CD8-positive, alpha-beta memory T cell (primary cell): Measurements from ENCODE around the gene RAD51AP1. TPM values are rescaled to one million over a fixed set of nuclear protein-coding genes. Genes with fewer than 3 reads are reported as not detected.

Source experiments
- CTCF ChIA-PET: fragments of 350-600 bp; sonication (Branson Sonifier 250); formaldehyde crosslinking; loops from one replicate; lab custom pipeline; 2021; ENCODE audit warnings: antibody characterized with exemption; lab: Charles Lee
- POLR2A ChIA-PET: fragments of 350-600 bp; sonication (Branson Sonifier 250); formaldehyde crosslinking; loops from one replicate; lab custom pipeline; 2021; ENCODE audit warnings: antibody characterized with exemption; lab: Charles Lee
- DNase-seq, 5 donors: peaks; one replicate each; pipeline versions ENCODE4 v3.0.0 to v3.0.0-alpha.2; 2020 to 2022; ENCODE audit warnings: mixed read lengths in 1 of 5
- H3K27ac ChIP-seq: one replicate; pipeline ENCODE4 v1.7.0; 2013; ENCODE audit warnings: low read depth, mild to moderate bottlenecking, low read length, moderate library complexity
- H3K27me3 ChIP-seq: 2 replicates; pipeline ENCODE4 v1.7.0; 2013; ENCODE audit warnings: low read length, mild to moderate bottlenecking; ENCODE audit not compliant: insufficient read depth, poor library complexity, severe bottlenecking
- H3K36me3 ChIP-seq: 2 replicates; pipeline ENCODE4 v1.7.0; 2013; ENCODE audit warnings: mild to moderate bottlenecking, low read length, moderate library complexity; ENCODE audit not compliant: insufficient read depth
- H3K4me1 ChIP-seq: 2 replicates; pipeline ENCODE4 v1.7.0; 2013; ENCODE audit warnings: mild to moderate bottlenecking, low read length, moderate library complexity; ENCODE audit not compliant: insufficient read depth
- H3K4me3 ChIP-seq: 2 replicates; pipeline ENCODE4 v1.7.0; 2013; ENCODE audit warnings: mild to moderate bottlenecking, low read length
- H3K9me3 ChIP-seq: 2 replicates; pipeline ENCODE4 v1.7.0; 2013; ENCODE audit warnings: mild to moderate bottlenecking, low read length
- H3K27ac Mint-ChIP-seq, 8 donors: one replicate each; pipeline ENCODE4 v1.8.0; 2020 to 2021; ENCODE audit warnings: mixed read lengths in 8 of 8, mild to moderate bottlenecking in 6 of 8, inconsistent platforms in 3 of 8, moderate library complexity in 3 of 8
- H3K27me3 Mint-ChIP-seq, 2 donors: one replicate each; pipeline ENCODE4 v1.8.0; 2020 to 2021; ENCODE audit warnings: mixed read lengths in 2 of 2, mild to moderate bottlenecking in 1 of 2, moderate library complexity in 1 of 2
- H3K36me3 Mint-ChIP-seq, 3 donors: one replicate each; pipeline ENCODE4 v1.8.0; 2020 to 2021; ENCODE audit warnings: mixed read lengths in 3 of 3, inconsistent platforms in 1 of 3, mild to moderate bottlenecking in 1 of 3
- H3K4me1 Mint-ChIP-seq, 3 donors: one replicate each; pipeline ENCODE4 v1.8.0; 2020 to 2021; ENCODE audit warnings: mixed read lengths in 3 of 3, inconsistent platforms in 1 of 3, mild to moderate bottlenecking in 1 of 3
- H3K4me3 Mint-ChIP-seq, 7 donors: one replicate each; pipeline ENCODE4 v1.8.0; 2020 to 2021; ENCODE audit warnings: mixed read lengths in 7 of 7, mild to moderate bottlenecking in 6 of 7, moderate library complexity in 4 of 7, inconsistent platforms in 2 of 7
- H3K9me3 Mint-ChIP-seq, 5 donors: one replicate each; pipeline ENCODE4 v1.8.0; 2020 to 2022; ENCODE audit warnings: mixed read lengths in 5 of 5, mild to moderate bottlenecking in 3 of 5, moderate library complexity in 2 of 5, inconsistent platforms in 1 of 5
- polyA plus RNA-seq: library from polyadenylated mRNA; unstranded; fragments of 300-500 nt; fragmentation: Illumina TruSeq; gene quantifications from one replicate; pipeline ENCODE4 v1.2.3, GENCODE V29; 2021
- total RNA-seq, 2 experiments: library from RNA; stranded (reverse); gene quantifications; one replicate each; pipeline ENCODE4 v1.2.3, GENCODE V29; 2021

The RAD51AP1 gene
- total and polyA plus RNA-seq, 3 experiments from 2014 or later = 1.6 to 29.5 (median 28.4) TPM

- ChIA-PET POLR2A (no interaction called here), CTCF (no interaction called here)
- Mint-ChIP-seq H3K4me1 (no peaks in the 10 kb centered on the region), H3K27me3 (peaks cover 0 to 3% of the 10 kb centered on the region in 2 donors), H3K36me3 (no peaks in the 10 kb centered on the region), H3K27ac (no peak overlapping the region), H3K9me3 (no peaks in the 10 kb centered on the region), H3K4me3 (no peak overlapping the region)
- Histone ChIP-seq H3K27me3 (no peaks in the 10 kb centered on the region), H3K9me3 (no peaks in the 10 kb centered on the region), H3K4me1 (no peaks in the 10 kb centered on the region), H3K36me3 (no peaks in the 10 kb centered on the region), H3K4me3 (no peak overlapping the region), H3K27ac (no peak overlapping the region)
- no peak for DNase-seq
These were observed 27.8 kb downstream of the RAD51AP1 start for GRCh38 chr12:4566474-4566873.

GRCh38 chr12:4567073-4567881, 28.6 kb downstream of the RAD51AP1 start:
- Histone ChIP-seq H3K4me3 (no peak overlapping the region), H3K27ac (no peak overlapping the region), H3K4me1 (no peaks in the 10 kb centered on the region), H3K9me3 (no peaks in the 10 kb centered on the region), H3K36me3 (no peaks in the 10 kb centered on the region), H3K27me3 (no peaks in the 10 kb centered on the region)
- no peak for DNase-seq
- H3K27me3 Mint-ChIP-seq = peaks cover 0 to 3% of the 10 kb centered on the region in 2 donors
- no peak overlapping the region for H3K27ac Mint-ChIP-seq
- H3K9me3 Mint-ChIP-seq = no peaks in the 10 kb centered on the region
- no peaks in the 10 kb centered on the region for H3K36me3 Mint-ChIP-seq
- no peak overlapping the region for H3K4me3 Mint-ChIP-seq
- CTCF ChIA-PET = no interaction called here
- H3K4me1 Mint-ChIP-seq = no peaks in the 10 kb centered on the region
- POLR2A ChIA-PET = no interaction called here

GRCh38 chr12:4569261-4569660, 30.6 kb downstream of the RAD51AP1 start:
- Histone ChIP-seq H3K4me1 (no peaks in the 10 kb centered on the region), H3K4me3 (no peak overlapping the region), H3K27me3 (no peaks in the 10 kb centered on the region), H3K9me3 (no peaks in the 10 kb centered on the region), H3K36me3 (no peaks in the 10 kb centered on the region), H3K27ac (no peak overlapping the region)
- Mint-ChIP-seq H3K9me3 (no peaks in the 10 kb centered on the region), H3K4me3 (no peak overlapping the region), H3K36me3 (no peaks in the 10 kb centered on the region), H3K27ac (no peak overlapping the region), H3K27me3 (peaks cover 0 to 3% of the 10 kb centered on the region in 2 donors), H3K4me1 (no peaks in the 10 kb centered on the region)
- no peak for DNase-seq
- ChIA-PET CTCF (no interaction called here), POLR2A (no interaction called here)

DNA sequence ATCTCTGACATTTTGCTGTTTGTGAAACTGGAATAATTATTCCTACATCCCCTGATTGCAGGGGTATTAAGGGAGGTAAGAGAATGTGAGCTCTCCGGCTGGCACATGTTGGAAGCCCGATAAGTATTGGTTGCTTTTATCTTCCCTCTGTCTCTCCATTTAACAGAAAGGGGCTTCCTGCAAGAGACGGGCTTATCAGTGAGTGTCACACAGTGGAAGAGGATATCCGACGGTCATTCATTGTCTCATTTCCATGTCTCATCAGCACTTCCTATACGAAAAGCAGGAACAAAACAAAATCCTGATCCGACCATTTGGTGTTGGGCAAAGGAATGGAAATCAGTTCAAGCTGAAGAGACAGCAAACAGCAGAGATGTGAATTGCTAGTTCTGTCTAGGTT, 34.0 kb downstream of the RAD51AP1 start:
- DNase-seq = no peak
- H3K27me3 Mint-ChIP-seq = peaks cover 0 to 4% of the 10 kb centered on the region in 2 donors
- CTCF ChIA-PET = no interaction called here

DNA sequence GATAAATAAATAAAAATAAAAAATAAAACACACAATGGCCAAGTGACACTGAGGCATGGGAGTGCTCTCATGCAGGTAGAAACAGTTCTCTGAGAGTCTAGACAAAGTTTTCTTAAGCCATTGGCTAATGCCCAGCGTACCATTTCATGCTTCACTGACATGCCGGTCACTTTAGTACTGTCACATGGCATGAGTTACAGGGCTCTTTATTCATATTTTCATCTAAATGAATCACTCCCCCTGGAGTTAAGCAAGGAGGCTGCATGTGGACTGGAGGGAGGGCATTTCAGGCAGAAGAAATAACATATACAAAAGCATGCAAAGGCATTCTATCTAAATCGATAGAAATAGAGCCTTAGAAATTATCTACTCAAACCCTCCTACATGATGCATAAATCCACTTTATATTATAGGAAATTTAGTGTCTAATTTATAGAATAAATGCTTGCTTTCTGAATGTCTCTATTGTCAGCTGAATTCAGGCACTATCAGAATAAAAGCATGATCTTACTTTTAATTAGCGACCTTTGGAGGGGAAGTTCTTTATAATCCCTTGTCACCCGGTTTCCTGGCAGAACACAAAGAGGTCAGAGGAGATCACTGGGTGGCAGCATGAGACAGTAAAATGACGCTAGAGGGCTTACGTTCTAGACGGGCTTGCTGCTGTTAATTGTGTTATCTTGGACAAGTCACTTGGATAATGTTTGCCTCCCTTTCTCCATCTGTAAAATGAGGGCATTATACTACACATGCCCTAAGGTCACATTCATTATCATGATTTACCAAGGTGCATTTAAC, 40.8 kb downstream of the RAD51AP1 start:
- POLR2A ChIA-PET = interaction anchor here (0.6 kb wide), 1 partner anchor 22 kb away, joined by 4 read pairs; no protein-coding TSS in a partner anchor
- Mint-ChIP-seq H3K27me3 (peaks cover 8 to 21% of the 10 kb centered on the region in 2 donors), H3K4me1 (no peaks in the 10 kb centered on the region), H3K27ac (no peak overlapping the region), H3K36me3 (no peaks in the 10 kb centered on the region), H3K4me3 (no peak overlapping the region), H3K9me3 (no peaks in the 10 kb centered on the region)
- Histone ChIP-seq H3K9me3 (no peaks in the 10 kb centered on the region), H3K36me3 (no peaks in the 10 kb centered on the region), H3K4me1 (no peaks in the 10 kb centered on the region), H3K27me3 (no peaks in the 10 kb centered on the region), H3K27ac (no peak overlapping the region), H3K4me3 (no peak overlapping the region)
- CTCF ChIA-PET = no interaction called here
- DNase-seq = no peak

More for the DNA sequence above, 34.0 kb downstream of the RAD51AP1 start:
- Histone ChIP-seq H3K4me1 (no peaks in the 10 kb centered on the region), H3K27me3 (no peaks in the 10 kb centered on the region), H3K36me3 (no peaks in the 10 kb centered on the region), H3K4me3 (no peak overlapping the region), H3K9me3 (no peaks in the 10 kb centered on the region), H3K27ac (no peak overlapping the region)
- Mint-ChIP-seq H3K27ac (no peak overlapping the region), H3K36me3 (no peaks in the 10 kb centered on the region), H3K9me3 (no peaks in the 10 kb centered on the region), H3K4me1 (no peaks in the 10 kb centered on the region), H3K4me3 (no peak overlapping the region)
- POLR2A ChIA-PET = no interaction called here

DNA sequence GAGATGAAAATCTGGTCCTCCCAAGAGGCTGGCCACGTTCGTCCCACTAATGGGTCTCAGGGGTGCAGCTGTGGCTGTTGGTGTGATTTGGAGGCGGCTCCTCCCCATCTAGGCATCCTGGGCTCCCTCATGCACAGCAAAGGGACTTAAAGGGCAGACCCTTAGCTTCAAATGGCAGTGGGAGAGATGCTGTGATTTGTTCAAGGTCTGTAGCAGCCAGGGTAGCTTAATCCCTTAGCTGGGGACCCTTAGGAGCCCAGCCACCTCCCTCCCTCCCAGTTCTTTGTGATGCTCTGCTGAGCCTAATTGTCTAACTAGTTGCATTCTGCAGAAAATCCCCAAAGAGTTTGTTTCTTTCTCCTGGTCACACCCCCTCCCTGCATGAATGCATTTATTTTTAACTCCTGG, 41.6 kb downstream of the RAD51AP1 start:
- Histone ChIP-seq H3K9me3 (no peaks in the 10 kb centered on the region), H3K4me1 (no peaks in the 10 kb centered on the region), H3K4me3 (no peak overlapping the region), H3K27me3 (no peaks in the 10 kb centered on the region), H3K27ac (no peak overlapping the region), H3K36me3 (no peaks in the 10 kb centered on the region)
- Mint-ChIP-seq H3K27me3 (peaks cover 10 to 25% of the 10 kb centered on the region in 2 donors), H3K27ac (peak overlapping the region in 1 of 8 donors; percentile 45), H3K4me1 (no peaks in the 10 kb centered on the region), H3K4me3 (no peak overlapping the region), H3K9me3 (no peaks in the 10 kb centered on the region), H3K36me3 (no peaks in the 10 kb centered on the region)
- no peak for DNase-seq
- POLR2A ChIA-PET = no interaction called here
- CTCF ChIA-PET = no interaction called here

- H3K27me3 Mint-ChIP-seq = peaks cover 13 to 30% of the 10 kb centered on the region in 2 donors
- ChIA-PET POLR2A (no interaction called here), CTCF (no interaction called here)
- H3K4me1 ChIP-seq = no peaks in the 10 kb centered on the region
- H3K4me3 Mint-ChIP-seq = no peak overlapping the region
- H3K4me3 ChIP-seq = no peak overlapping the region
- H3K27me3 ChIP-seq = no peaks in the 10 kb centered on the region
- no peaks in the 10 kb centered on the region for H3K9me3 Mint-ChIP-seq
- H3K27ac ChIP-seq = no peak overlapping the region
- H3K4me1 Mint-ChIP-seq = no peaks in the 10 kb centered on the region
- H3K27ac Mint-ChIP-seq = no peak overlapping the region
- no peaks in the 10 kb centered on the region for H3K36me3 Mint-ChIP-seq
- H3K36me3 ChIP-seq = no peaks in the 10 kb centered on the region
- DNase-seq = no peak
- H3K9me3 ChIP-seq = no peaks in the 10 kb centered on the region
These were observed 45.6 kb downstream of the RAD51AP1 start for GRCh38 chr12:4584281-4584680.

DNA sequence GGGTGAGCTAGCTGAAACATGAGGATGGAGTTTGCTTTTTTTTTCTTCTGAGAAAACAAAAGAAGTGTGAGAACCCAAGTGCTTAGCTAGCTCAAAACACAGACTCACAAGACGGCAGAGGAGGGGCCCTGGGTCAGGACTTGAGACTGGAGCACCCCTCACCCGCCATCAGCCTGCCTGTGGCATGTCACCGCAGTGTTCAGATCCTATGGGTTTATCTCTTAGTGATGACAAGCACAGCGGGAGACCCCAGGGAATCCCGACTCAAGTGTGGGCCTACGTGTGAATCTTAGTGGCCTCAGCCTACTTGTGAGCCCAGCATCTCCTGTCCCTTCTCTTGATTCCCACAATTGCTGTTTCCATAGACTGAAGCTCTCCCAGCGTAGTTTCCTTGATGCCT, 46.2 kb downstream of the RAD51AP1 start:
- H3K4me3 ChIP-seq = no peak overlapping the region
- no peaks in the 10 kb centered on the region for H3K36me3 ChIP-seq
- Mint-ChIP-seq H3K9me3 (no peaks in the 10 kb centered on the region), H3K27ac (no peak overlapping the region), H3K36me3 (peaks cover 0 to 3% (median 0%) of the 10 kb centered on the region in 3 donors), H3K4me1 (no peaks in the 10 kb centered on the region), H3K4me3 (no peak overlapping the region), H3K27me3 (peaks cover 10 to 30% of the 10 kb centered on the region in 2 donors)
- H3K27me3 ChIP-seq = no peaks in the 10 kb centered on the region
- no peak for DNase-seq
- H3K27ac ChIP-seq = no peak overlapping the region
- CTCF ChIA-PET = no interaction called here
- POLR2A ChIA-PET = no interaction called here
- no peaks in the 10 kb centered on the region for H3K4me1 ChIP-seq
- H3K9me3 ChIP-seq = no peaks in the 10 kb centered on the region
